ENCODE measurements around the gene TP53I11.
A peak's percentile ranks its signal among the peaks of the same experiment; 100 is the strongest.

Gene TP53I11

GRCh38 chr11:44931466-44931865, 19.2 kb downstream of the TP53I11 start:
- in situ Hi-C loops (cut with HindIII; ENCODE audit: low sequenced_read_pairs): loop anchor here (10.0 to 25.0 kb wide), 2 partner anchors 163 to 406 kb away; no protein-coding TSS in a partner anchor
- no peak for DNase-seq (ENCODE audit: low read depth)
- no peak overlapping the region for H3K4me3 ChIP-seq (ENCODE audit: low read depth, low read length)
- TF ChIP-seq CTCF (IDR thresholded peaks at IDR 0.05; ENCODE audit: low read depth, low read length, missing control alignments): no peak

- no peak overlapping the region for H3K4me3 ChIP-seq (ENCODE audit: low read depth, low read length)
- no peak for TF ChIP-seq CTCF (IDR thresholded peaks at IDR 0.05; ENCODE audit: low read depth, low read length, missing control alignments)
- in situ Hi-C loops (cut with HindIII; ENCODE audit: low sequenced_read_pairs): loop anchor here (10.0 to 25.0 kb wide), 2 partner anchors 164 to 407 kb away; no protein-coding TSS in a partner anchor
- no peak for DNase-seq (ENCODE audit: low read depth)
Measured at GRCh38 chr11:44930588-44931302, 19.9 kb downstream of the TP53I11 start.

GRCh38 chr11:44928816-44929215, 21.9 kb downstream of the TP53I11 start:
- no peak overlapping the region for H3K4me3 ChIP-seq (ENCODE audit: low read depth, low read length)
- no peak for TF ChIP-seq CTCF (IDR thresholded peaks at IDR 0.05; ENCODE audit: low read depth, low read length, missing control alignments)
- DNase-seq (ENCODE audit: low read depth): no peak
- in situ Hi-C loops (cut with HindIII; ENCODE audit: low sequenced_read_pairs): loop anchor here (25.0 kb wide), 1 partner anchor 408 kb away; no protein-coding TSS in a partner anchor

- DNase-seq (ENCODE audit: low read depth): no peak
- in situ Hi-C loops (cut with HindIII; ENCODE audit: low sequenced_read_pairs): loop anchor here (25.0 kb wide), 1 partner anchor 409 kb away; no protein-coding TSS in a partner anchor
- H3K4me3 ChIP-seq (ENCODE audit: low read depth, low read length): no peak overlapping the region
- no peak for TF ChIP-seq CTCF (IDR thresholded peaks at IDR 0.05; ENCODE audit: low read depth, low read length, missing control alignments)
Measured at GRCh38 chr11:44928144-44928543, 22.5 kb downstream of the TP53I11 start.

- no peak overlapping the region for H3K4me3 ChIP-seq (ENCODE audit: low read depth, low read length)
- peak; percentile 85 for TF ChIP-seq CTCF (IDR thresholded peaks at IDR 0.05; ENCODE audit: low read depth, low read length, missing control alignments)
- in situ Hi-C loops (cut with HindIII; ENCODE audit: low sequenced_read_pairs): loop anchor here (25.0 kb wide), 1 partner anchor 410 kb away; no protein-coding TSS in a partner anchor
- peak; percentile 49 for DNase-seq (ENCODE audit: low read depth)
Measured at GRCh38 chr11:44927174-44927661, 23.5 kb downstream of the TP53I11 start.

GRCh38 chr11:44926036-44926435, 24.6 kb downstream of the TP53I11 start:
- in situ Hi-C loops (cut with HindIII; ENCODE audit: low sequenced_read_pairs): loop anchor here (25.0 kb wide), 1 partner anchor 411 kb away; no protein-coding TSS in a partner anchor
- TF ChIP-seq CTCF (IDR thresholded peaks at IDR 0.05; ENCODE audit: low read depth, low read length, missing control alignments): no peak
- no peak for DNase-seq (ENCODE audit: low read depth)
- no peak overlapping the region for H3K4me3 ChIP-seq (ENCODE audit: low read depth, low read length)
